ENCODE measurements around the gene CCNY.

Gene CCNY

DNA sequence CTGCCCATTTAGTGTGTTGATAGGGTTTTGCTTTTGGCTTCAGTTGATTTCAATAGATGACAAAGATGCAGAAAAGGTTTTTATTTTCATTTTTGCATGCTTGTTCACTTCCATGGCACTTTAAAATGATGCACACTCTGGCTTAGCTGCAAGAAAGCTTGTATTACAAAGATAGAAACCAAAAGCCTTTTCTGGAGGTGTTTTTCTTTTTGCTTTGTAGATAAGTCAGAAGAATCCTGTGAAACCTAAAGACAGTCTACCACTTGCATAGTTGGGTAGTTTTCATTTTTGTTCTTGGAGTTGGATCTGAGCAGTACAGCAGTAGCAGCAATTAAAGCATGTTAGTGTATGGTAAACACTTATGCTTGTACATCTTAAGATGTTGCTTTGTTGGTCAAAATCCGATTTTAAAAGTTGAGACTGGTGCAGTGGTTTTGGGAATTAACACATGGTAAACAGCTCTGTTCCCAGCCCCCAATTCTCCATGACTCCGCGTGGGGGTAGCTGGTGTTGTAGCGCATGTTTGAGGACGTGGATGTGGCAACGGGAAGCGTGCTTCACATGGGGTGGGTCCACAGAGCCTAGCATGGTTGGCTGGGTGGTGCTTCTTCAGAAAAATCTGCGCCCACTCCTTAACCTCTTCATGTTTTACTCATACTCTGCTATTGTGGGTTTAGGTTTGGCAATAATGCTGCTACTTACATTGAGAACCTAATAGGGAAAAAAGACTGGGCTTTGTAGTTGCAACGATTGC, 19.8 kb downstream of the CCNY start:
- peaks cover 8% of the 10 kb centered on the region; the same call in 1 of the 2 replicates for H3K4me1 ChIP-seq (ENCODE audit: insufficient read depth, low read length)
- WGBS: 81% methylated on average over 8 of the region's 9 CpGs
- no peak overlapping the region for H3K9ac ChIP-seq (ENCODE audit: low read depth, low read length)
- no peaks in the 10 kb centered on the region for H3K9me3 ChIP-seq (ENCODE audit: insufficient read depth, low read depth, low read length)
- no peak overlapping the region for H3K27ac ChIP-seq (ENCODE audit: low read depth, low read length)
- no peak overlapping the region for H3K4me3 ChIP-seq (ENCODE audit: low read length)
- H3K36me3 ChIP-seq (ENCODE audit: insufficient read depth, low read length): no peaks in the 10 kb centered on the region
- H3K27me3 ChIP-seq (ENCODE audit: insufficient read depth, low read length): no peaks in the 10 kb centered on the region

- H3K27me3 ChIP-seq (ENCODE audit: insufficient read depth, low read length): no peaks in the 10 kb centered on the region
- H3K36me3 ChIP-seq (ENCODE audit: insufficient read depth, low read length): no peaks in the 10 kb centered on the region
- H3K27ac ChIP-seq (ENCODE audit: low read depth, low read length): no peak overlapping the region
- H3K9ac ChIP-seq (ENCODE audit: low read depth, low read length): no peak overlapping the region
- H3K4me1 ChIP-seq (ENCODE audit: insufficient read depth, low read length): peaks cover 7% of the 10 kb centered on the region; the same call in 1 of the 2 replicates
- H3K9me3 ChIP-seq (ENCODE audit: insufficient read depth, low read depth, low read length): no peaks in the 10 kb centered on the region
- WGBS: 79% methylated on average over 2 of the region's 2 CpGs
- H3K4me3 ChIP-seq (ENCODE audit: low read length): no peak overlapping the region
These were observed 20.4 kb downstream of the CCNY start for GRCh38 chr10:35356725-35357092.

DNA sequence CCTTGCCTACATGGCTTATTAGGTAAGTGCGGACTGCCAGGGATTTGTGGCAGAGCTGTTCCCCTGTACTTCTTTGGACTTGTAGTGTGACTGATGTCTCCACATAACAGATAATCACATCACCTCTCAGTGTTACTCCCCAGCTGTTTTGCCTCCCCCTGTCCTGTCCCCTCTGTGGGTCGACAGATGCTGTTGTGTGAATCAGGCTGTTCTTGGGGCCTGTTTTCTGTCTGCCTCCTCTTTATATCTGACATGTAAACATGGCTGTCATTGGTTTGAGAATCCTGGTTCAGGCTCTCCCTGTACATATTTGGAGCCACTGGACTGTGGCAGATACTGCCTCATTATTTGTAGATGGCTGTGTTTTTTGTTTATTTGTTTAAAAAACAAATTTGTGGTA, 22.7 kb downstream of the CCNY start:
- Histone ChIP-seq H3K4me3 (ENCODE audit: low read length) (no peak overlapping the region), H3K4me1 (ENCODE audit: insufficient read depth, low read length) (peaks cover 7% of the 10 kb centered on the region; the same call in 1 of the 2 replicates), H3K9ac (ENCODE audit: low read depth, low read length) (no peak overlapping the region), H3K27ac (ENCODE audit: low read depth, low read length) (no peak overlapping the region), H3K9me3 (ENCODE audit: insufficient read depth, low read depth, low read length) (no peaks in the 10 kb centered on the region), H3K27me3 (ENCODE audit: insufficient read depth, low read length) (no peaks in the 10 kb centered on the region), H3K36me3 (ENCODE audit: insufficient read depth, low read length) (no peaks in the 10 kb centered on the region)
- 94% methylated on average over 2 of the region's 2 CpGs for WGBS

DNA sequence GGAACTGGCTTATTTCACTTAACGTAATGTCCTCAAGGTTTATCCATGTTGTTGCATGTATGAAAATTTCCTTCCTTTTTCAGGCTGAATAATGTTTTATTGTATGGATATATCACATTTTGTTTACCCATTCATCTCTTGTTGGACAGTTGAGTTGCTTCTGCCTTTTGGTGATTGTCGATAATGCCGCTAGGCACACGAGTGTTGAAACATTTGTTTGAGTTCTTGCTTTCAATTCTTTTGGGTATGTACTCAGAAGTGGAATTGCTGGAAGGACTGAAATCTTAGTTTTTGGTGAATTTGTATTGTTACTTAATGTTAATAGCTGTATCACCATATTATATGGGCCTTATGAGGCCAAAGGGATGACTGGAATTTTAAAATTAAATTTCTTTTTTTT, 23.6 kb downstream of the CCNY start:
- Histone ChIP-seq H3K36me3 (ENCODE audit: insufficient read depth, low read length) (no peaks in the 10 kb centered on the region), H3K9ac (ENCODE audit: low read depth, low read length) (no peak overlapping the region), H3K4me1 (ENCODE audit: insufficient read depth, low read length) (peaks cover 7% of the 10 kb centered on the region; the same call in 1 of the 2 replicates), H3K9me3 (ENCODE audit: insufficient read depth, low read depth, low read length) (no peaks in the 10 kb centered on the region), H3K27me3 (ENCODE audit: insufficient read depth, low read length) (no peaks in the 10 kb centered on the region), H3K4me3 (ENCODE audit: low read length) (no peak overlapping the region), H3K27ac (ENCODE audit: low read depth, low read length) (no peak overlapping the region)
- 96% methylated on average over 4 of the region's 4 CpGs for WGBS

- H3K9me3 ChIP-seq (ENCODE audit: insufficient read depth, low read depth, low read length): no peaks in the 10 kb centered on the region
These were observed 26.5 kb downstream of the CCNY start for GRCh38 chr10:35362701-35363350.

GRCh38 chr10:35363587-35363986, 27.3 kb downstream of the CCNY start:
- no peaks in the 10 kb centered on the region for H3K36me3 ChIP-seq (ENCODE audit: insufficient read depth, low read length)
- H3K4me3 ChIP-seq (ENCODE audit: low read length): no peak overlapping the region
- no peak overlapping the region for H3K9ac ChIP-seq (ENCODE audit: low read depth, low read length)
- no peaks in the 10 kb centered on the region for H3K27me3 ChIP-seq (ENCODE audit: insufficient read depth, low read length)
- H3K4me1 ChIP-seq (ENCODE audit: insufficient read depth, low read length): peaks cover 10% of the 10 kb centered on the region; the same call in 1 of the 2 replicates
- no peak overlapping the region for H3K27ac ChIP-seq (ENCODE audit: low read depth, low read length)
- no peaks in the 10 kb centered on the region for H3K9me3 ChIP-seq (ENCODE audit: insufficient read depth, low read depth, low read length)
- WGBS: 96% methylated on average over 5 of the region's 5 CpGs

More at GRCh38 chr10:35362701-35363350, 26.5 kb downstream of the CCNY start:
- Histone ChIP-seq H3K36me3 (ENCODE audit: insufficient read depth, low read length) (no peaks in the 10 kb centered on the region), H3K9ac (ENCODE audit: low read depth, low read length) (no peak overlapping the region), H3K27ac (ENCODE audit: low read depth, low read length) (no peak overlapping the region), H3K27me3 (ENCODE audit: insufficient read depth, low read length) (no peaks in the 10 kb centered on the region), H3K4me3 (ENCODE audit: low read length) (no peak overlapping the region), H3K4me1 (ENCODE audit: insufficient read depth, low read length) (peaks cover 7% of the 10 kb centered on the region; the same call in 1 of the 2 replicates)
- 95% methylated on average over 41 of the region's 41 CpGs for WGBS

- WGBS: 80% methylated on average over 2 of the region's 2 CpGs
- Histone ChIP-seq H3K9ac (ENCODE audit: low read depth, low read length) (no peak overlapping the region), H3K4me1 (ENCODE audit: insufficient read depth, low read length) (peaks cover 10% of the 10 kb centered on the region; the same call in 1 of the 2 replicates), H3K27ac (ENCODE audit: low read depth, low read length) (no peak overlapping the region), H3K4me3 (ENCODE audit: low read length) (no peak overlapping the region), H3K27me3 (ENCODE audit: insufficient read depth, low read length) (no peaks in the 10 kb centered on the region), H3K36me3 (ENCODE audit: insufficient read depth, low read length) (no peaks in the 10 kb centered on the region), H3K9me3 (ENCODE audit: insufficient read depth, low read depth, low read length) (no peaks in the 10 kb centered on the region)
These were observed 28.5 kb downstream of the CCNY start for GRCh38 chr10:35364808-35365207.

DNA sequence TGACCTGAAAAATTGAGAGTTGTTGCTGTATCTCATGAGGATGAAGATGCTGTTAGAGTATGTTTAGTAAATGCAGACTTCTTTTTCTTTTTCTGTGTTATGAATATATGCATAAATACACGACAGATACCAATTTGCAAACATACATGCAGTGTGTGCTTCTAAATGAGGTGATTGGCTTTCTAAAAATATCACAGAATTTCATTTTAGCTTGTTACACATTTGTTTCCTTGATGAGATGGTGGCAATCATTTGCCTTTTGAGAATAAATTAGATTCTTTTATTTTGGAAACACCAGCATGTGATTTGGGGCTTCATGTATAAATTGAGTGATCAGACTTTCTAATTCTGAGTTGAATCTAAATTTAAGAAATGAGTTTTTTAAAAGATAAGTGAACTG, 29.7 kb downstream of the CCNY start:
- Histone ChIP-seq H3K9me3 (ENCODE audit: insufficient read depth, low read depth, low read length) (no peaks in the 10 kb centered on the region), H3K9ac (ENCODE audit: low read depth, low read length) (no peak overlapping the region), H3K27me3 (ENCODE audit: insufficient read depth, low read length) (no peaks in the 10 kb centered on the region), H3K27ac (ENCODE audit: low read depth, low read length) (no peak overlapping the region), H3K4me3 (ENCODE audit: low read length) (no peak overlapping the region), H3K4me1 (ENCODE audit: insufficient read depth, low read length) (peaks cover 10% of the 10 kb centered on the region; the same call in 1 of the 2 replicates), H3K36me3 (ENCODE audit: insufficient read depth, low read length) (no peaks in the 10 kb centered on the region)
- WGBS: no CpG with 5 or more reads among the region's 1 CpG

DNA sequence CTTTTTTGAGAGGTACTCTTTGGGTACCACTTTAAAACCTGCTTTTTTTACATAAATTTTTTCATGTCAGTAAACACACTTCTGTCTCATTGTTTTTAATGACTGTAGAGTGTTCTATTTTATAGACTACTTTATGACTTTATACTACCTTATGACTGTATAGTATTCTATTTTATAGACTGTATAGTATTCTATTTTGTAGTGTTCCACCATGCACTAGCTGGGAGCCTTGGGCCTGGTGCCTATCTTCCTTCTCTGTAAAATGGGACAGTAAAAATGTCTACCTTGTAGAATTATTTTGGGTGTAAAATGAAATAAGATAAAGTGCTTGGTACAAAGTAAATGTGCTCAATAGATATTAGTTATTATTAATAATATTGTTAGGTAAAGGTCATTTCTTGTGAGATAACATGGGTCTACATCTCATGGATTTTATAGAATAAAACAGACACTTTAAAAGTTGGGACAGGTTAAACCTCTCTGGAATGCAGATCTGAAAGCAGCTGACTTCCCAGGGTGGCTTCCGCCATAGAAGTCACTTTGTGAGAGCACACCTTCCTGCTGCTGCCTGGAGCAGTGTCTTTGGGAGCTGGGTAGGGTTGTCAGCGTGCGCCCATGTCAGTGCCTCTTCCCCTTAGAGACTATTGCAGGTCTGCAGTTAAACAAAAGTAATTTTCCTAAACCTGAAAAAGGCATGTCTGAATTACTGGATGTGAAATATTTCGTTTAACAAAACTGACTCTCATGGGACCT, 31.0 kb downstream of the CCNY start:
- no peak overlapping the region for H3K4me3 ChIP-seq (ENCODE audit: low read length)
- peaks cover 13% of the 10 kb centered on the region; the same call in 1 of the 2 replicates for H3K4me1 ChIP-seq (ENCODE audit: insufficient read depth, low read length)
- H3K36me3 ChIP-seq (ENCODE audit: insufficient read depth, low read length): no peaks in the 10 kb centered on the region
- WGBS: 92% methylated on average over 4 of the region's 4 CpGs
- no peak overlapping the region for H3K9ac ChIP-seq (ENCODE audit: low read depth, low read length)
- no peaks in the 10 kb centered on the region for H3K9me3 ChIP-seq (ENCODE audit: insufficient read depth, low read depth, low read length)
- no peak overlapping the region for H3K27ac ChIP-seq (ENCODE audit: low read depth, low read length)
- no peaks in the 10 kb centered on the region for H3K27me3 ChIP-seq (ENCODE audit: insufficient read depth, low read length)

DNA sequence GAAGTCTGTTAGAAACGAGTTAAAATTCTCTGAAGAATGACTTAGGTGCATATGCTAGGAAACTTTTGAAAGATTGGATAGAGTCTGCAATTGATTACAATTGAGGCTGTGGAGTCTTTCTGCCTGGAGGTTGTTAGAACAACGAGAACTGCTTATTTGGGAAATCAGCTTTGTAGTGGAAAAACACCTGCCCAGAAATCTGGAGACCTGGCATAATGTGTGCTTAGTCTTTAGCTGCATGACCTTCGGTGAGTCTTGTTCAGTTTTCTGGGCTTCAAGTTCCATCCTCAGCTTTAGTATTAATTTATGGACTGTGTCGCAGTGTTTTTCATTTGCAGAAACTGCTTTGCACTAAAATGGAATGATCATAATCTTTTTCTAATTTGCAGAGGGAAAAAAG, 31.7 kb downstream of the CCNY start:
- Histone ChIP-seq H3K27me3 (ENCODE audit: insufficient read depth, low read length) (no peaks in the 10 kb centered on the region), H3K4me1 (ENCODE audit: insufficient read depth, low read length) (peaks cover 13% of the 10 kb centered on the region; the same call in 1 of the 2 replicates), H3K27ac (ENCODE audit: low read depth, low read length) (no peak overlapping the region), H3K36me3 (ENCODE audit: insufficient read depth, low read length) (no peaks in the 10 kb centered on the region), H3K9me3 (ENCODE audit: insufficient read depth, low read depth, low read length) (no peaks in the 10 kb centered on the region), H3K9ac (ENCODE audit: low read depth, low read length) (no peak overlapping the region), H3K4me3 (ENCODE audit: low read length) (no peak overlapping the region)
- WGBS: 88% methylated on average over 4 of the region's 4 CpGs

GRCh38 chr10:35368485-35369048, 32.3 kb downstream of the CCNY start:
- Histone ChIP-seq H3K4me1 (ENCODE audit: insufficient read depth, low read length) (peaks cover 13% of the 10 kb centered on the region; the same call in 1 of the 2 replicates), H3K27me3 (ENCODE audit: insufficient read depth, low read length) (no peaks in the 10 kb centered on the region), H3K9ac (ENCODE audit: low read depth, low read length) (no peak overlapping the region), H3K9me3 (ENCODE audit: insufficient read depth, low read depth, low read length) (no peaks in the 10 kb centered on the region), H3K27ac (ENCODE audit: low read depth, low read length) (no peak overlapping the region), H3K4me3 (ENCODE audit: low read length) (no peak overlapping the region), H3K36me3 (ENCODE audit: insufficient read depth, low read length) (no peaks in the 10 kb centered on the region)
- 91% methylated on average over 11 of the region's 11 CpGs for WGBS
